Activated naive CD8-positive, alpha-beta T cell treated with anti-CD3 and anti-CD28 coated beads for 36 hours (primary cell): ENCODE measurements around the gene DTNB. TPM values are rescaled to one million over a fixed set of nuclear protein-coding genes. Genes with fewer than 3 reads are reported as not detected.
A peak's percentile ranks its signal among the peaks of the same experiment; 100 is the strongest.

Source experiments
- DNase-seq: peaks from one replicate; pipeline ENCODE4 v3.0.0; 2021
- H3K27ac Mint-ChIP-seq: one replicate; pipeline ENCODE4 v1.8.0; 2022; ENCODE audit warnings: mild to moderate bottlenecking, moderate library complexity, mixed read lengths
- H3K27me3 Mint-ChIP-seq: one replicate; pipeline ENCODE4 v1.8.0; 2022; ENCODE audit warnings: mild to moderate bottlenecking, mixed read lengths
- H3K36me3 Mint-ChIP-seq: one replicate; pipeline ENCODE4 v1.8.0; 2021; ENCODE audit warnings: mild to moderate bottlenecking, mixed read lengths
- H3K4me1 Mint-ChIP-seq: one replicate; pipeline ENCODE4 v1.8.0; 2021; ENCODE audit warnings: mixed read lengths
- H3K4me3 Mint-ChIP-seq: one replicate; pipeline ENCODE4 v1.8.0; 2022; ENCODE audit warnings: mild to moderate bottlenecking, moderate library complexity, mixed read lengths
- H3K9me3 Mint-ChIP-seq: one replicate; pipeline ENCODE4 v1.8.0; 2022; ENCODE audit warnings: mixed read lengths
- total RNA-seq, 2 experiments: library from RNA; stranded (reverse); gene quantifications; one replicate each; pipeline ENCODE4 v1.2.3, GENCODE V29; 2021

The DTNB gene
- total RNA-seq, 2 experiments from 2014 or later, result 14.3 to 15.5 TPM

- H3K4me3 Mint-ChIP-seq, result no peak overlapping the region
- H3K36me3 Mint-ChIP-seq, result peaks cover 3% of the 10 kb centered on the region
- no peaks in the 10 kb centered on the region for H3K27me3 Mint-ChIP-seq
- no peak overlapping the region for H3K27ac Mint-ChIP-seq
- peaks cover 9% of the 10 kb centered on the region for H3K4me1 Mint-ChIP-seq
- no peak for DNase-seq
- H3K9me3 Mint-ChIP-seq, result no peaks in the 10 kb centered on the region
Observed at GRCh38 chr2:25481381-25482300, 191.7 kb downstream of the DTNB start.

DNA sequence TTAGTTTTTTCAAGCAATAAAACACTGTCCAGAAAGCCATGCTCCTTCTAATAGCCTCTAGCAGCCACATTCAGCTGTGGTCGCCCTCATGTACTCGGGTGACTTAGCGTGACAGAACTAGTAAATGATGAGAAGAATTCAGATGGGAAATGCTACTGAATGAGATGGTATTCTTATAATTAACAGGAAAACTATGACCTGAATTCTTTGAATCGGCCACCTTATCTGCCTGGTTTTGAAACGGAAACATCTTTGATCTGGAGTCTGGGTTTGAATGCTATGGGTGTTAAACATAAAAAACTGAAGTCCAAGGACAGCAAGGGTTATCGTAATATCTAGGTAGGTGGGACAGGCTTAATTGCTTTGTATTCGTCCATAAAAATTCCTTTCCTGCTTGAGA is 192.8 kb downstream of the DTNB start:
- no peaks in the 10 kb centered on the region for H3K27me3 Mint-ChIP-seq
- H3K4me1 Mint-ChIP-seq, result peaks cover 9% of the 10 kb centered on the region
- no peak for DNase-seq
- H3K4me3 Mint-ChIP-seq, result no peak overlapping the region
- peaks cover 12% of the 10 kb centered on the region for H3K36me3 Mint-ChIP-seq
- H3K27ac Mint-ChIP-seq, result no peak overlapping the region
- H3K9me3 Mint-ChIP-seq, result peaks cover 5% of the 10 kb centered on the region

DNA sequence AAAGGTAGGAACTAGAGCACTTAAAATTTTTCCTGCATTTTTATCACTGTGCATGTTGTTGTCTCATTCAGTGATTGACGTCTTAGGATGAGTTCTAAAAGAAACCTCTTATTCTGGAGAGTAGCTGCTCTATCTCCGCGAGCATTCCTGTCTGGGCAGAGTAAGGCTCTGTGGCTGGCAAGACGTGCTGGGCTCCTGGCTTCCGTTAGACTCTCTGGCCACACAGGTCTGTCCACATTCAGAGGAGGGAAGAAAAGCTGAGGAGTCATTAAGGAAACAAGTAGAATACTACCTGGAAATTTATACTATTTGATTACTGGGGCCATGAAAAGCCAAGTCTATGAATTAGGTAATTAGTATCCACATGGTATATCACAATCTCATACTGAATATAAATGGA is 193.6 kb downstream of the DTNB start:
- DNase-seq, result no peak
- H3K36me3 Mint-ChIP-seq, result peaks cover 19% of the 10 kb centered on the region
- no peak overlapping the region for H3K27ac Mint-ChIP-seq
- H3K4me1 Mint-ChIP-seq, result peaks cover 9% of the 10 kb centered on the region
- no peak overlapping the region for H3K4me3 Mint-ChIP-seq
- peaks cover 5% of the 10 kb centered on the region for H3K9me3 Mint-ChIP-seq
- H3K27me3 Mint-ChIP-seq, result no peaks in the 10 kb centered on the region

DNA sequence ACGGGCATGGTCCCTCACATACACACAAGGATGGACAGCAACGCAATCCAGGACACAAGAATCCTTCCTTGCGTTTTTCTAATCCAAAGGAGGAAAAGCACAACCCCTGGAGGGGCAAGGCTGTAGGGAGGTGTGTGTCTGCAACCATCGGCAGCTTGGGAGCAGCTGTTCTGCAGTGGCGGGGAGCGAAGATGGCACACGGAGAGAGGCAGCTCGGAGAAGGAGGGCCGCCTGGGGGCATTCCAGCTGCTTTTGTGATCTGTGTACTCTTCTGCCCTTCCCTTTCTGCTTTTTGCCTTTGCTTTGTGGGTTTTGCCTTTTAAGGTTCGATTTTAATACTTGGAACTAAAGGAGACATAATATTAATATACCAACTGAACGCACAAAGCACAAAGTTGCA is 194.6 kb downstream of the DTNB start:
- H3K27me3 Mint-ChIP-seq, result no peaks in the 10 kb centered on the region
- DNase-seq, result no peak
- no peak overlapping the region for H3K4me3 Mint-ChIP-seq
- peaks cover 9% of the 10 kb centered on the region for H3K4me1 Mint-ChIP-seq
- no peak overlapping the region for H3K27ac Mint-ChIP-seq
- peaks cover 5% of the 10 kb centered on the region for H3K9me3 Mint-ChIP-seq
- peaks cover 21% of the 10 kb centered on the region for H3K36me3 Mint-ChIP-seq

DNA sequence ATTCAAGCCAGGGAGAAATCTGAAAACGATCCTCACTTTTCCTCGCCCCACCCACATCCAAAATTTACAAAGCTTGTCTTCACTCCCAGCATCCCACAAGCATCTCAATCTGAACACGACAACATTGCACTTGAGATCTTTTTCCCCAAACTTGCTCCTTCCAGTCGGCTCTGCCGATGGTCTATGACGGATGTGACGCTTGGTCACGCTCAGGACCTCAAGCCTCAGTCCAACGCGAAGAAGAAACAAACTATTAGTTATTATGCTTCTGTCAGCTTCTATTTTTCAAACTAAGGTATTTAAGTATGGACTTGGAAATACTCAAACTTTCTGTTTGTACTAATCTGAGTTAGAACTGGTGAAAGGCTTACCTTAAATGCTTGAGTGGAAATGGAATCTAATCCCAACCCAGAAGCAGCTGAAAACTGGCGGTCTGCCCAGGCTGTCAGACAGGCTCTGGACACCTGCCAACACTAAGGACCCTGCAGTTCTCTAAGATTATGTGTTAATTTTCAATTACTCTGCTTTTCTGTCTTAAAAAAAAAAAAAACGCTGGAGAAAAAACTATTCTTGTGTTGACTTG is 199.5 kb downstream of the DTNB start:
- H3K36me3 Mint-ChIP-seq, result peaks cover 27% of the 10 kb centered on the region
- peaks cover 5% of the 10 kb centered on the region for H3K9me3 Mint-ChIP-seq
- no peaks in the 10 kb centered on the region for H3K4me1 Mint-ChIP-seq
- no peak overlapping the region for H3K4me3 Mint-ChIP-seq
- H3K27me3 Mint-ChIP-seq, result no peaks in the 10 kb centered on the region
- H3K27ac Mint-ChIP-seq, result no peak overlapping the region
- DNase-seq, result no peak

- Mint-ChIP-seq H3K4me1 (no peaks in the 10 kb centered on the region), H3K4me3 (no peak overlapping the region), H3K27ac (no peak overlapping the region), H3K36me3 (peaks cover 24% of the 10 kb centered on the region), H3K27me3 (no peaks in the 10 kb centered on the region), H3K9me3 (peaks cover 5% of the 10 kb centered on the region)
- no peak for DNase-seq
Observed at GRCh38 chr2:25473131-25473530, 200.2 kb downstream of the DTNB start.

DNA sequence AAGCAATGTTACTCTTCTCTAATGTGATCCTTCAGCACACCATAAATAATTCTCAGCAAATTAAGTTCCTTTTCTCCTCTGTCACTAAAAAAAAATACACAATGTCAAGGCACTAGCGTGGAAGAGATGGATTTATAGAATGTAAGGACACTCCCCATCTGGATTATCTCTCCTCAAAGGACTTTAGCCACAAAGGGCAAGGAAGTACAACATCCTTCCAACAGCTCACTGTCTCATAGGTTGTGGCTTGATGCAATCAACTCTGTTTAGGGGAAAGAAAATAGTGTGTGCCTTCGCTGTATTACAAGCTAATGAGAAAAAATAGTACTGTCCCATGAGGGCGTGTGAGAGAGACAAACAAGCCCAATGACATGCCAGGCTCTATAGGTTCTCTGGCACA is 202.6 kb downstream of the DTNB start:
- H3K36me3 Mint-ChIP-seq, result peaks cover 17% of the 10 kb centered on the region
- DNase-seq, result no peak
- no peak overlapping the region for H3K27ac Mint-ChIP-seq
- H3K9me3 Mint-ChIP-seq, result peaks cover 1% of the 10 kb centered on the region
- H3K27me3 Mint-ChIP-seq, result no peaks in the 10 kb centered on the region
- H3K4me1 Mint-ChIP-seq, result no peaks in the 10 kb centered on the region
- no peak overlapping the region for H3K4me3 Mint-ChIP-seq

GRCh38 chr2:25467743-25468142 is 205.6 kb downstream of the DTNB start:
- H3K4me1 Mint-ChIP-seq, result no peaks in the 10 kb centered on the region
- peaks cover 7% of the 10 kb centered on the region for H3K36me3 Mint-ChIP-seq
- H3K27ac Mint-ChIP-seq, result no peak overlapping the region
- H3K27me3 Mint-ChIP-seq, result no peaks in the 10 kb centered on the region
- H3K4me3 Mint-ChIP-seq, result no peak overlapping the region
- H3K9me3 Mint-ChIP-seq, result no peaks in the 10 kb centered on the region
- DNase-seq, result no peak

DNA sequence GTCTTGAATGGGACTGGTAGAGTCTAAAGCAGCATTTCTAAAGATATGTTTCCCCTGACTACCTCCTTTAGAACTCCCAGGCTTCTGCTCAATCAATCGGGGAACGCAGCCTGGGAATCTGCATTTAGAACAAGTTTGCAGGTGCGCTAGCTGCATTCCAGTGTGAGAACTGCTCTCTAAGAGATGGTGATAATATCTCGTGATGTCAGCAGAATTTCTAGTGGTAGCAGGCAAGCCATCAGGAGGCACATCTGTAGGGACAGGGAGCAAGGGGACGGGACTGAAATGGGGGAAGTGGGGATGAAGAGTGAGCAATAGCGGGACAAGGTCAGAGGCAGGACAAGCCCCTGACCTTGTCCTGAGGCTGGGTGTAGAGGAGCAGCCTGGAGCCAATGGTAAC is 211.4 kb downstream of the DTNB start:
- Mint-ChIP-seq H3K4me3 (no peak overlapping the region), H3K4me1 (no peaks in the 10 kb centered on the region), H3K36me3 (peaks cover 5% of the 10 kb centered on the region), H3K27me3 (no peaks in the 10 kb centered on the region), H3K9me3 (no peaks in the 10 kb centered on the region), H3K27ac (no peak overlapping the region)
- no peak for DNase-seq

GRCh38 chr2:25460261-25460905 is 213.0 kb downstream of the DTNB start:
- DNase-seq, result no peak
- Mint-ChIP-seq H3K36me3 (peaks cover 5% of the 10 kb centered on the region), H3K9me3 (no peaks in the 10 kb centered on the region), H3K27ac (no peak overlapping the region), H3K4me3 (no peak overlapping the region), H3K27me3 (no peaks in the 10 kb centered on the region), H3K4me1 (no peaks in the 10 kb centered on the region)

GRCh38 chr2:25454824-25455611 is 218.4 kb downstream of the DTNB start:
- Mint-ChIP-seq H3K27me3 (no peaks in the 10 kb centered on the region), H3K4me3 (no peak overlapping the region), H3K36me3 (peaks cover 5% of the 10 kb centered on the region), H3K9me3 (no peaks in the 10 kb centered on the region), H3K4me1 (peaks cover 29% of the 10 kb centered on the region), H3K27ac (peak overlapping the region; percentile 58)
- no peak for DNase-seq

- Mint-ChIP-seq H3K4me3 (peak overlapping the region; percentile 7), H3K27ac (peak overlapping the region; percentile 91), H3K9me3 (no peaks in the 10 kb centered on the region), H3K4me1 (peaks cover 29% of the 10 kb centered on the region), H3K27me3 (no peaks in the 10 kb centered on the region), H3K36me3 (peaks cover 5% of the 10 kb centered on the region)
- peak; percentile 47 for DNase-seq
Observed at GRCh38 chr2:25453199-25453905, 220.0 kb downstream of the DTNB start.

GRCh38 chr2:25448808-25449207 is 224.6 kb downstream of the DTNB start:
- Mint-ChIP-seq H3K27ac (no peak overlapping the region), H3K27me3 (no peaks in the 10 kb centered on the region), H3K4me1 (peaks cover 25% of the 10 kb centered on the region), H3K36me3 (peaks cover 5% of the 10 kb centered on the region), H3K4me3 (no peak overlapping the region), H3K9me3 (no peaks in the 10 kb centered on the region)
- DNase-seq, result no peak

- Mint-ChIP-seq H3K27ac (no peak overlapping the region), H3K36me3 (peaks cover 3% of the 10 kb centered on the region), H3K27me3 (no peaks in the 10 kb centered on the region), H3K9me3 (no peaks in the 10 kb centered on the region), H3K4me1 (peaks cover 9% of the 10 kb centered on the region), H3K4me3 (no peak overlapping the region)
- no peak for DNase-seq
Observed at GRCh38 chr2:25447018-25447417, 226.4 kb downstream of the DTNB start.
